GM06990 (cell line): Measurements from ENCODE around the gene RNF13.
"Not testable (repeated sequence)": the region's sequence is repeated elsewhere in the genome, so short reads cannot be mapped to it uniquely, and the experiment has no call there.

Source experiments
- DNase-seq: peaks from one replicate; pipeline ENCODE4 v3.0.0-alpha.2; 2011; ENCODE audit not compliant: insufficient read length; ENCODE audit errors: extremely low read depth
- H3K27me3 ChIP-seq: replicated peaks from 2 replicates; pipeline ENCODE4 v1.6.0; 2011; ENCODE audit warnings: low read length; ENCODE audit not compliant: control insufficient read depth, insufficient read depth
- H3K36me3 ChIP-seq: 2 replicates; pipeline ENCODE4 v1.5.1; 2011; ENCODE audit warnings: low read length; ENCODE audit not compliant: control insufficient read depth, insufficient read depth
- H3K4me3 ChIP-seq: replicated peaks from 2 replicates; pipeline ENCODE4 v1.5.1; 2011; ENCODE audit warnings: low read depth, mild to moderate bottlenecking, control low read depth, low read length
- TF ChIP-seq, protein P1 (sequence below): IDR thresholded peaks from 2 replicates; pipeline ENCODE4 v1.5.1; 2011; ENCODE audit warnings: low read length, control low read depth, mild to moderate bottlenecking, inconsistent platforms; ENCODE audit not compliant: insufficient read depth, poor library complexity, severe bottlenecking

RNF13 gene

DNA sequence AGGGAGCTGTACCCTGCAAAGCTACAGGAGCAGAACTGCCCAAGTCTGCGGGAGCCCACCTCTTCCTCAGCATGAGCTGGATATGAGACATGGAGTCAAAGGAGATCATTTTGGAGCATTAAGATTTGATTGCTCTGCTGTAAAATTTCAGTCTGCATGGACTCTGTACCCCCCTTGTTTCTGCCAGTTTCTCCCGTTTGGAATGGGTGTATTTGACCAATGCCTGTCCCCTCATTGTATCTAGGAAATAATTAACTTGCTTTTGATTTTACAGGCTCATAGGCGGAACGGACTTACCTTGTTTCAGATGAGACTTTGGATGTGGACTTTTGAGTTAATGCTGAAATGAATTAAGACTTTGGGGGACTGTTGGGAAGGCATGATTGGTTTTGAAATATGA is 18.3 kb downstream of the RNF13 start:
- TF ChIP-seq, protein P1, sequence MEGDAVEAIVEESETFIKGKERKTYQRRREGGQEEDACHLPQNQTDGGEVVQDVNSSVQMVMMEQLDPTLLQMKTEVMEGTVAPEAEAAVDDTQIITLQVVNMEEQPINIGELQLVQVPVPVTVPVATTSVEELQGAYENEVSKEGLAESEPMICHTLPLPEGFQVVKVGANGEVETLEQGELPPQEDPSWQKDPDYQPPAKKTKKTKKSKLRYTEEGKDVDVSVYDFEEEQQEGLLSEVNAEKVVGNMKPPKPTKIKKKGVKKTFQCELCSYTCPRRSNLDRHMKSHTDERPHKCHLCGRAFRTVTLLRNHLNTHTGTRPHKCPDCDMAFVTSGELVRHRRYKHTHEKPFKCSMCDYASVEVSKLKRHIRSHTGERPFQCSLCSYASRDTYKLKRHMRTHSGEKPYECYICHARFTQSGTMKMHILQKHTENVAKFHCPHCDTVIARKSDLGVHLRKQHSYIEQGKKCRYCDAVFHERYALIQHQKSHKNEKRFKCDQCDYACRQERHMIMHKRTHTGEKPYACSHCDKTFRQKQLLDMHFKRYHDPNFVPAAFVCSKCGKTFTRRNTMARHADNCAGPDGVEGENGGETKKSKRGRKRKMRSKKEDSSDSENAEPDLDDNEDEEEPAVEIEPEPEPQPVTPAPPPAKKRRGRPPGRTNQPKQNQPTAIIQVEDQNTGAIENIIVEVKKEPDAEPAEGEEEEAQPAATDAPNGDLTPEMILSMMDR: no peak
- H3K4me3 ChIP-seq: no peak overlapping the region
- H3K36me3 ChIP-seq: no peaks in the 10 kb centered on the region
- DNase-seq: no peak
- no peaks in the 10 kb centered on the region for H3K27me3 ChIP-seq

DNA sequence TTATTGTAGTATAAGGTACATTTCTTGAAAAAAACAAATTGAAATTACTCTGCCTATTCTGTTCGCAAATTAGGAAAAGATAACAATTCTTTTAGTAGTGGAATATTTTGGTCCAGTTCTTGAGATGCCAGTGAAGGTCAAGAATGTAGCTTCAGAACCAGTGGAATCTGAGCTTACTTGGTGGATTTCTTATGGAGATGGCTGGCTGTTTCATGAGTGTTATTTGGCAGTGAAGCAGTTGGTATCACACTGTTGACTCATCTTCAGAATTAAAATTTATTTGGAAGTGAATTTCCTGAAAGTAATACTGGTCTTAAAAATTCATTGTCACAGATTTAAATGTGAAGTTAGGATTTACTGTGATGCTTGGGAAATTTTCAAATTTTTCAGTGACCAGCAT is 19.1 kb downstream of the RNF13 start:
- H3K4me3 ChIP-seq: no peak overlapping the region
- no peaks in the 10 kb centered on the region for H3K36me3 ChIP-seq
- no peak for DNase-seq
- H3K27me3 ChIP-seq: no peaks in the 10 kb centered on the region
- TF ChIP-seq, protein P1: no peak

DNA sequence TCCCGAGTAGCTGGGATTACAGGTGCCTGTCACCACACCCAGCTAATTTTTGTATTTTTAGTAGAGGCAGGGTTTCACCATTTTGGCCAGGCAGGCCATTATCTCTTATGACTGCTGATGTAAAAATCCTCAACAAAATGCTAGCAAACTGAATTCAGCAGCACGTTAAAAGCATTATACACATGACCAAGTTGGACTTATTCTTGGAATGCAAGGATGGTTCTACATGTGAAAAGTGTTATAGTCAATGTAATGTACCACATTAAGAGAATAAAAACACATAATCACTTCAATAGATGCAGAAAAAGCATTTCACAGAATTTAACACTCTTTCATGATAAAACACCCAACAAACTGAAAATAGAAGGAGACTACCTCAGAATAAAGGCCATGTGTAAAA is 20.2 kb downstream of the RNF13 start:
- Histone ChIP-seq H3K27me3 (no peaks in the 10 kb centered on the region), H3K4me3 (no peak overlapping the region), H3K36me3 (no peaks in the 10 kb centered on the region)
- TF ChIP-seq, protein P1: no peak
- no peak for DNase-seq

DNA sequence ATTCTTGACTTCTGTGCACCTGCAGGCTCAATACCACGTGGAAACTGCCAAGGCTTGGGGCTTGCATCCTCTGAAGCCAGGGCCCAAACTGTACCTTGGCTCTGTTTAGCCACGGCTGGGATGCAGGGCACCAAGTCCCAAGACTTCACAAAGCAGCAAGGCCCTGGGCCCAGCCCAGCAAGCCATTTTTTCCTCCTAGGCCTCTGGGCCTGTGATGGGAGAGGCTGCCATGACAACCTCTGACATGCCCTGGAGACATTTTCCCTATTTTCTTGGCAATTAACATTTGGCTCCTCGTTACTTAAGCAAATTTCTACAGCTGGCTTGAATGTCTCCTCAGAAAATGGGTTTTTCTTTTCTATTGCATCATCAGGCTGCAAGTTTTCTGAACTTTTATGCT is 25.5 kb downstream of the RNF13 start:
- H3K4me3 ChIP-seq, H3K27me3 ChIP-seq, DNase-seq, H3K36me3 ChIP-seq: not testable (repeated sequence)

DNA sequence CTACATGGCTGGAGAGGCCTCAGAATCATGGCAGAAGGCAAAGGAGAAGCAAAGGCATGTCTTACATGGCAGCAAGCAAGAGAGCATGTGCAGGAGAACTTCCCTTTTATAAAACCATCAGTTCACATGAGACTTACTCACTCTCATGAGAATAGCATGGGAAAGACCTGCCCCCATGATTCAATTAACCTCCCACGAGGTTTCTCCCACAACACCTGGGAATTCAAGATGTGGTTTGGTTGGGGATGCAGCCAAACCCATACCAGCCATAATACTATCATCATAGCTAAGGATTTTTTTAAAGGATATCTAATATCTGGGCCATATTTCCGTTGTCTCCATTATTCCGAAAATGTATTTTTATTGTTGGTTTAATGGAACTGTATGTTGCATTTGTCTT is 26.5 kb downstream of the RNF13 start:
- H3K27me3 ChIP-seq, H3K36me3 ChIP-seq, H3K4me3 ChIP-seq, DNase-seq: not testable (repeated sequence)

DNA sequence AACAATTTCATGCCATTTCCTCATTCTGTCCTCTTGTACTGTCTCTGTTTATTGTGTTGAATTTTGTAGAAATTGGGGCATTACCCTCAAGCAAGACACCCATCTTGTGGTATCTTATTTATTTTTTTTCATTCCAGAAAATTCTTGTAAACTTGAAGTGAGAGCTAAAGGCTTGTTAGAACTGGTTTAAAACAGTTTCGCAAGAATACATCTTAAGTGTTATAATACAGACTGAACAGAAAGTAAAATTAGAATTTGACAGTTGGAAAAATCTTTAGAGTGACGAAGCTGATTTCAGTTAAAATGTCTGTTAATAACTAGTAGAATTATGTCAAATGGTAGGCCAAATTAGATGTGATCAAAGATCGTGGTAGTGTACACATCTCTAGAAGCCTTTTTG is 26.9 kb downstream of the RNF13 start:
- Histone ChIP-seq H3K27me3 (no peaks in the 10 kb centered on the region), H3K4me3 (no peak overlapping the region), H3K36me3 (no peaks in the 10 kb centered on the region)
- DNase-seq: no peak
- TF ChIP-seq, protein P1: no peak

DNA sequence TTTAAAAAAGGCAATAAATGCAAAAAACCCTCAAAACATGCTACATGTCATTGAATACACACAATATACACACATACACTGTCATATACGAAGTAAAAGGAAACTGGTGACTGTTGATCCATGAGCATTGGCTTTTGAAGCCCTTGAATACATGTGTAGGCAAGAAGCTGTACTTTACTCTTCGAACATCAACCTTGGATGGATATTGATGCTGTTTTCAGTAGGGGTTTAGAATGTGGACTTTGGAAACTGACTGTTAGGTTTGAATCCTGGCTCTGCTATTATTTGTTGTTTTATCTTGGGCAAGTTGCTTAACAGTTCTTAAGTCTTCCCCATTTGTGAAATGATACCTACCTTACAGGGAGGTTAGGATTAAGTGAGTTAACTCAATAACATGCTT is 30.5 kb downstream of the RNF13 start:
- DNase-seq: no peak
- peaks cover 3% of the 10 kb centered on the region for H3K36me3 ChIP-seq
- no peak overlapping the region for H3K4me3 ChIP-seq
- H3K27me3 ChIP-seq: no peaks in the 10 kb centered on the region
- TF ChIP-seq, protein P1: no peak
